ENCODE measurements around the gene MPDZ.

Gene MPDZ

GRCh38 chr9:13071921-13072320 lies 207.6 kb downstream of the MPDZ start:
- no peak for DNase-seq

- DNase-seq = no peak
Observed at GRCh38 chr9:13070612-13071595, 208.6 kb downstream of the MPDZ start.

DNA sequence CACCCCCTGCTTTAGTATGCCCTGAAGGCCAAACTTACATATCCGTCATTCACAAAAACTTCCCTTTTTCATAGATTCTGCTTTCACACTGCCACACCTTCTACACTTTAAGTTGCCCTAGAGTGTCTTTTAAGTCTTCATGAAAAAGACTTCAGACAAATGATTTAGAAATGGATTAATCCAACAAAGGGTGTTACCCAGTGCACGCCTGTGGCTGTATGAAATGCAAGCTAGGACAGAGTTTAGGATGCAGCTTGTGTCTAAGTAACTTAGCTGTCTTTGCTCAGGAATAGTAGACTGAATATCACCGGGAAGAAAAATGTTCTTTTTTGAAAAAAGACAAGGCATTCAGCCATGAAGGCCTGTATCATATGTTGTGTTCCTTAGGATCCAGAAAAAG lies 210.0 kb downstream of the MPDZ start:
- no peak for DNase-seq

- no peak for DNase-seq
Observed at GRCh38 chr9:13064676-13065075, 214.8 kb downstream of the MPDZ start.

- DNase-seq = no peak
Observed at GRCh38 chr9:13063880-13064459, 215.5 kb downstream of the MPDZ start.

DNA sequence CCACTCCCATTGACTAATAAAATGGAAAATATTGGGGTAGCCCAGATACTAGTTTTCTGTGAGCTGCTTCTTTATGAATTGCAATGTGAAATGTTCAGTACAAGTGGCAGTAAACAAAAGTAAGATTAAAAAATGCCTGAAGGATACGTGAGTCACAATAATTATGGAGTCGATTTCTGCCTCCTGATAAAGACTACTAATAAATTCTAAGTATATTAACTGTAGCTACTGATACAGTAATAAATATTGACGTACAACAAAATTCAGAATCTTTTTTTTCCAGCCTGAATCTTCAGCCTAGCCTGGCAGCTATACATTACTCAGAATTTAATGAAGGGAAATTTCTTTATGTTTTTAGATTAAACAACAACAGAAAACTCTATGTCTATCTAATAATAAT lies 218.1 kb downstream of the MPDZ start:
- DNase-seq = no peak
